ENCODE results near the gene COMMD6.
"Not testable (repeated sequence)": the region's sequence is repeated elsewhere in the genome, so short reads cannot be mapped to it uniquely, and the experiment has no call there.

COMMD6 gene

GRCh38 chr13:75537401-75538365 is at the start of gene COMMD6:
Gene COMMD6 (minus strand): TSS chr13:75537841. CDS start chr13:75537805, 36 bp downstream.
- peak; percentile 83 to 84 for DNase-seq

- DNase-seq = no peak
Observed at GRCh38 chr13:75585153-75585552, 47.5 kb upstream of the COMMD6 start.

GRCh38 chr13:75583091-75583490 is 45.5 kb upstream of the COMMD6 start:
- no peak for DNase-seq

GRCh38 chr13:75581874-75582640 is 44.4 kb upstream of the COMMD6 start:
- no peak for DNase-seq

- DNase-seq = no peak
Observed at GRCh38 chr13:75579529-75579928, 41.9 kb upstream of the COMMD6 start.

- DNase-seq = no peak
Observed at GRCh38 chr13:75569576-75569975, 31.9 kb upstream of the COMMD6 start.

- DNase-seq = no peak
Observed at GRCh38 chr13:75566658-75567057, 29.0 kb upstream of the COMMD6 start.

- DNase-seq = no peak
Observed at GRCh38 chr13:75558145-75558840, 20.7 kb upstream of the COMMD6 start.

- DNase-seq = no peak
Observed at GRCh38 chr13:75556961-75557360, 19.3 kb upstream of the COMMD6 start.

- no peak for DNase-seq
Observed at GRCh38 chr13:75555836-75556235, 18.2 kb upstream of the COMMD6 start.

GRCh38 chr13:75554981-75555380 is 17.3 kb upstream of the COMMD6 start:
- DNase-seq = no peak

- DNase-seq = no peak
Observed at GRCh38 chr13:75554464-75554863, 16.8 kb upstream of the COMMD6 start.

- DNase-seq = peak in 1 of 2 experiments; percentile 48
Observed at GRCh38 chr13:75550159-75550567, 12.5 kb upstream of the COMMD6 start.

- DNase-seq = peak; percentile 98 to 99
Observed at GRCh38 chr13:75549262-75550158, 11.9 kb upstream of the COMMD6 start, which contains the start of gene UCHL3. Gene UCHL3 (plus strand): TSS chr13:75549791. CDS start chr13:75549821, 30 bp downstream.

GRCh38 chr13:75547917-75548316 is 10.3 kb upstream of the COMMD6 start:
- no peak for DNase-seq

- not testable (repeated sequence) for DNase-seq
Observed at GRCh38 chr13:75545386-75545785, 7.7 kb upstream of the COMMD6 start.

- no peak for DNase-seq
Observed at GRCh38 chr13:75544681-75545330, 7.2 kb upstream of the COMMD6 start.

GRCh38 chr13:75541961-75542360 is 4.3 kb upstream of the COMMD6 start:
- DNase-seq = no peak

- DNase-seq = no peak
Observed at GRCh38 chr13:75541287-75541686, 3.6 kb upstream of the COMMD6 start.

- no peak for DNase-seq
Observed at GRCh38 chr13:75533861-75534260, 3.8 kb downstream of the COMMD6 start.

- no peak for DNase-seq
Observed at GRCh38 chr13:75530549-75530961, 7.1 kb downstream of the COMMD6 start.

Data from activated T-cell treated with anti-CD3 and anti-CD28 coated beads, Interleukin-2, amount 50 U/mL, for 48 hours (primary cell).